GM15510 (cell line): ENCODE measurements around the gene WNT3.

Source experiments
- POLR2A ChIP-seq: IDR thresholded peaks from 3 replicates; pipeline ENCODE4 v1.6.1; 2011; ENCODE audit warnings: borderline replicate concordance; ENCODE audit not compliant: insufficient read length; ENCODE audit errors: extremely low read depth

WNT3 gene

DNA sequence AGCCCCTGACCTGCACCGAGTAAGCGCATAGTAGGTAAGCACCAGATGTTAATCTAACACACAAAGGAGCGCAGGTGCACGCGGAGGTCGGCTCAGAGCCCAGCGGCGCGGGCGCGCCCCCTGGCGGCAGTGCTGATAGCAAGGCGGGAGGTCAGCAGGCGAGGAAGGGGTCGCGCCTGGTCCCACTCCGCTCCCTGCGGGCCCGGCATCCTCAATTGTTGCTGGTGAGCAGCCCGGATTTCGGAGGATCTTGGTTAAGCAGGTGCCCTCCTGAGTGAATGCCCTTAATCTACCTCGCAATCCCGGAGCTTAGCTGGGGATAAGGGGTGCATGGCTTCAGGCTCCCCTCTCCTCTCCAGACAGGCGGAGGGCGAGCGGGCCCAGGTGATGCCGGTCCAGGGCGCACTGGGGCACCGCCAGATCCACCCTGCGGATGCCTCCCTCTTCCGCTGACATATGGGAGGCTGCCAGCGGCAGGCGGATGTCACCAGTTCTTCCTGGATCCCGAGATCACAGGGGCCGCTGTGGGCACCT is 4.0 kb upstream of the WNT3 start:
- no peak for TF ChIP-seq POLR2A

DNA sequence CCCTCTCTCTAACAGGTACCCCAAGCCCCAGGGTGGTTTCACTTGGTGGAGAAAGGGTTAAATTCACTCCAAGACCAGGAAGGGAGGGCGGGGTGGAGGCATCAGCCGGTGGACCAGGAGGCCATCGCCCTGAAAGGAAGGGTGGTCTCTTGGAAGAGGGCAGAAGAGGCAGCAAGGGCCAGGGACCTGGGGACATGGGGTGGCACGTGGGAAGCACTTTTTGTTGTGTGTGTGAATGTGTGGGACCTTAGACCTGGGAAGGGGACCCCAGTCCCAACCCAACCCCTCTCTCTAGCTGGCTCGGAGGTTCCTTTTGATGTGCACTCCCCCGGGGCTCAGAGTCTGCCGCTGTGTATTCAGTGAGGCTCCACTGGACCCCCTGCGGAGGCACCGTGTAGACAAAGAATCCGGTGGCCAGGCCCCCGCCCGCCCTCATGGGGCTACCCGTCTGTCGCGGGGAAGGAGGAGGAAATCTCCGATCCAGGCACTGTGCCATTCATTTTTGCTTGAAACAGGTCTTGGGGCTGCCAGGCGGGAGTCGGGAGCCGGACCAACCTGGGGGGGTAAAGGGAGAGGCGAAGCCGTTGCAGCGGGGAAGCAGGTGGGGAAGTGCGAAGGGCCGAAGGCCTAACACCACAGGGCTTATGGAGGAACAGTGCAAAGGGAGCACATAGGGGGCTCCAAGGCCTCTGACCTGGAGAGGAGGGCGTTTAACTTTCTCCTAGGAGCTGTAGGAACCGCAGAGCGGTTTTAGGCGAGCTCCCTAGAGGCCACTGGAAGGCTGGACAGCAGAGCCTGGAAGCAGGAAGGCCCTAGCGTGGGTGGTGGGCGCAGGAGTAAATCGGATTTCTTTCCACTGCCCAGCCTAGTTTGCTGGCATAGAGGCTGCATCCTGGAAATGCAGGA is 3.2 kb upstream of the WNT3 start:
- TF ChIP-seq POLR2A, result no peak

DNA sequence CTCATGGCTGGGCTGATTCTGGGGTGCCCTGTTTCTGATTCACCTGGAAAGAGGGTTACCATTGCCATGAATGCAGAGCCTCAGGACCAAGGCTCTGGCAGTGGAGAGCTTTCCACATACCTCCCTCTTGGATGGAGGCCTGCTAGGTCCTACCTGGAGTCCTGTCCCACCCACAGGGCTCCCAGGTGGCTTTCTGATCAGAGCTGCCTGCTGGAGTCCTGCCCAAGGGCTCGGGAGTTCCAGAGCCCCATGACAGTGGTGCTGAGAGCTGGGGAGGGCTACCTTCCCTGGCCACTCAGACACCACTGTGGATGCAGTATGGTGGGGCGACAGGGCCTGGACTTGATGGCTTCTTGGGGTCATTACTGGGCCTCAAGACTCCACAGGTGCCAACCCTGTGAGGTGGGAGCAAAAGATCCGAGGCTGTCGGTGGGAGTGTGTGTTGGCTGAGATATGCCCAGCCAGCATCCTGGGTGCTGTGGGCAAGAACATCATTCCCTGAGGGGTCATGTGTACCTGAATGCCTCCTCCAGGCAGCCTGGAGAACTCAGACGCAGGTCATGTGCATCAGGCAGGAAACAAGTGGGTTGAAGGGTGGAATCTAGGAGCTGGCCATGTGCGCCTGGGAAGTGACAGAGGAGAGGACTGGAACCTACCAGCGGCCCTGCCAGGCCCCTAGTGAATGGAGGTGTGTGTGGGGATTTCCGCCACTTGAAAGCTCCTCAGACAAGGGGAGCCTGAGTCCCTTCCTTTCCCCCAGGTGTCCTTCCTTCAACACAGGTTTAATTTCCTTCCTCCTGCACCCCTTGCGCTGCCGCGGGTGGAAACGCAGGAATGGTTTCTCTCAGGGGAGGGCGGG is 2.3 kb upstream of the WNT3 start:
- TF ChIP-seq POLR2A, result no peak

DNA sequence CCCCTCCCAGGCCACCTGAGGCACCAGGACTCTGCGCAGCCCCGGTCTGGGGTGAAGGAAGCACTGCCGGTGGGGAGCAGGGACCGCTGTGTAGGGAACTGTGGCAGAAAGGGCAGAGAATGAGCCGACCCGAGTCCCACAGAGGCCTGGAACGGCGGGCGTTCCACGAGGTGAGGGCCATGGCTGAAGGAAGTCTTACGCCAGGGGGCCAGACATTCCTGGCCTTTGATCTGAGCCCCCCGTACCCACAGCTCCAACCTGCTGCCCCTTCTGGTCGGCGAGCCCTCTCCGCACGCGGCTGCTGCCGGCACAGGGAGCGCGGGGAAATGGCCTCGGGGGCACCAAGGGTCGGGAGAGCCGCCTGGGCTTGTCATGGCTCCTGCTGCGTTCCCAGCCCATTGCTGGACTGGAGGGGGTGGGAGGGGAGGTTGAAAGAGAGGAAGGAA is 1.4 kb upstream of the WNT3 start:
- no peak for TF ChIP-seq POLR2A

DNA sequence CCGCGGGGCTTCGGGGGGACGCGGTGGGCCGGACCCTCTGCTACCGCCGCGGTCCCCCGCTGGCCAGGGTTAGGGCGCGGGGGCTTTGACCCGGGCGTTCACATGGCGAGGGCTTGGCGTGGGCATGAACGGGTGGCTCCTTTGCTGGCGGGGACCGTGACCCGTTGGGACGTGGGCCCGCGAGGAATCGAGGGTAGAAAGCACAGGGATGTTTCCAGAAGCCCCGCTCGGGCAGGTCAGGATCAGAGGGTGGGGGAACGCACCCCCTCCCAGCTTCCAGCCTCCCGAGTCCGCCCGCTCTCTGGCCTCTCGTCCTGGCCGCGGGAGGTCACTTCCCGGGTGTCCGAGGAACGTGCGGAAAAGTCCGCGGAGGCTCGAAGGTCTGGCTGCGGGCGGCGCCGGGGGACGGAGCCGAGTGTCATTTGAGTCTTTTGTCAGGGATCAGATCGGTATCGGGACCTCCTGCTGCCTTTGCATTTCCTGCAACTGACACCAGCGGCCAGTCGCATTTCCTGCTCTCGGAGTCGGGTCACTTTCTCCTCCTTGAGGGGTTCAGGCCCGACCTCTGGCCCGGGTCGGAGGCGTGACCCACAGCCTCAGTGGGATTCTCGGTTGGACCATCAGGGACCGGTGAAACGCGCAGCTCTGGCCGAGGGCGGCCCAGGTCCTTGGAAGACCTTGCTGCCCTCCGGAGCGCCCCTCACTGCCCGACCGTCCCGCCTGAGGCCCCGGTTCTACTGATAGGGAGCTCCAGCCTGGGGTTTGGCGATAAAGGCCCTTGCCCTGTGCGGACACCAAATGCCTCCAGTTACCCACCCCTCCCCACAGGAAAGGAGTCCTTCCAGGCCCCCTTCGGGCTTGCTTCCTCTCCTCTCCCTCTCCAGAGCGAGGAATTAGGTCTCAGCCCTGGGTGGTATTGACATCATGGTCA is 702 bp upstream of the WNT3 start:
- no peak for TF ChIP-seq POLR2A

DNA sequence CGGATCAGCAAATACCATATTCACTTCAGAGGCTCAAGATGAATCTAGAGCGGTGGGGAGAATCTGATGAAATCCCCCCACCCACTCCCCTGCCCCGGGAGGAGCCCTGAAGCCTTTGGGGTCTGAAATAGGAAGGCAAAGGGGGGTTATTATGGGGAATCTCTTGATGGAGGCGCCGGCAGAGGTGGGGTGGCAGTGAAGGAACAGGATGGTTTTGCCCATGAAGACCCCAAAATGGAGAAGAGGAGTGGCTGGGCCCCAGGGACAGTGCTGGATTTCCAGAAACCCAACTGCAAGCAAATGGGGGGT is 637 bp downstream of the WNT3 start:
- TF ChIP-seq POLR2A, result no peak

DNA sequence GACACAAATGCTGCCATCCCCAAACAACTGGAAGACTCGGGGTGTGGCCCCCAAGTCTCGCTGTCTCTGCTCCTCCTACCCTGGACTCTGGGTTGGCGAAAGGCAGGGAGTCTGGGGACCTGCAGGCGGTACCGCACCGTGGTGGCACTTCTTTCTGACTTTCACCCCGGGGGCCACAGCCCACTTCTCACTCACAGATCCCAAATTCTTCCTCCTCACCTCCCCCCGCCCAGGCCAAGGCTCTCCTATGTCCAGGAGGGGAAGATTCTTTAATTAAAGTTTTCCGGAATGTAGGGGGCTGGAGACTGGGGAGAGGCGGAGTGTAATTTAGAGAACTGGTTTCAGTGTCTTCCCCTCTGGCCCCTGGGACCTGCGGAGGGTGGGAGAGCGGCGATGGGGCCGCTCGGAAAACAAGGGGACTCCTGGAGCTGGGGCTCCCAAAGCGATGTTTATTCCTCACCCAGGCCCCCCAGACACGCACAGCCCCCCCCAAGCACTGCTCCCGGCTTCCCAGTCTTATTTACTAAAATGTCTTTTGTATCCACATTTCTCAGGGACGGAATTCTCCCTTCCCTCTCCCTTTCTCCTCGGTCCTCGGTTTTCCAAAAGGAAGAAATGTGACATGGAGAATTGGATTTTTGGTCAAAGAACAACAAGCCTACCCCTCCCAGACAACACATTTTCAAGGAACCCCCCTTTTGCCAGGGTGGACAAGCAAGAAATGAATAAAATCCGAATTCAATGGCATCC is 1.2 kb downstream of the WNT3 start:
- TF ChIP-seq POLR2A, result no peak

DNA sequence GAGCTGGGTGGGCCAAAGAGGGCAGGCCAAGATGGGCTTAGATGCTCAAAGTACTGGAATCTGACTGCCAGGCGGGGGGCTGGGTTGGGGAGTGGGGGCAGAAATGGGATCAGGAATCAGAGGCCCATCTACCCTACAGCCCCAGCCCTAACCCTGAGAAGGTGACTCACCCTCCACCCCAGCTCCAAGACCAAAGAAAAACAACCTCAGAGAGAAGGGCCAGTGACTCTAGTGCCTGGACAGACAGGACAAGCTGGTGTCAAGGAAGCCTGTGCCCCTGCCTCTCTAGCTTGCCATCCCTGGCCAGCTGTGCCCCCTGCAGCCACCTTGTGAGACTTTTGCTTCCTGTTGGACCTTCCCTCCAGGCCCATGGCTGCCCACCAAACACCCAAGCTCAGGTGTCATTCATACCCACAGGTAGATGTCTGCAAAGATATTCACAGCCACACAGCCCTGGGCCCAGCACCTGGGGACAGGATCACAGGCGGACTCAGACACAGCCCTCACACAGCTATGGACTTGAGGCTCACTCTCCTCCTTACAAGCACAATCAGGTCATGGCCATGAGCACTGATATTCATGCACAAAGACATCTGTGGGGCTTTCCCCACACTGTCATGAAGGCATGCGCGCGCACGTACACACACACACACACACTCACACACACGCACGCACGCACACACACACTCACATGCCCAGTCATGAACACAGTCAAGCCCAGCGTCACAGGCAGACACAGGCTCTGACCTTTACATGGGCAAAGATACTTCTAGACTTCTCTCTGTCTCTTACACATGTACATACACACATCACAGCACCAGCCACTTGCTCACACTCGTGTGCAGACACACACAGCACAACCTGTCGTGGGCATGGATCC is 2.8 kb downstream of the WNT3 start:
- TF ChIP-seq POLR2A, result no peak

DNA sequence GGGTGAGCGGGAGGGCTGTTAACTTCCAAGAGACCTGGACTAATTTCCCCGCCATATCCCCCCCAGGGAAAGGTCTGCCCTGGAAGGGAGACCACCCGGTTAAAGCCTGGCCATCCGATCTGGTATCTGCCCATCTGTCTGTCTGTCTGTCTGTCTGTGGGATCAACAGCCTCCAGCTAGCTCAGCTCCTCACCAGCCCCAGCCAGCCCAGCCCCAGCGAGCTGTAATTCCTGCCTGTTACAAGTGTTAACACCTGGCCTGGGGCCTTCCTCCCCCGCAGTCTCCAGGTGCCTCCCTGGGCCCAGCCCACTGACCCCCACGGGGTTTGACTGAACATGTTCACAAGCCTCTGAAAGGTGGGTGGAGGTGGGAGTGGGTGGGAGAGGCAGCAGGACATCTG is 4.0 kb downstream of the WNT3 start:
- no peak for TF ChIP-seq POLR2A

DNA sequence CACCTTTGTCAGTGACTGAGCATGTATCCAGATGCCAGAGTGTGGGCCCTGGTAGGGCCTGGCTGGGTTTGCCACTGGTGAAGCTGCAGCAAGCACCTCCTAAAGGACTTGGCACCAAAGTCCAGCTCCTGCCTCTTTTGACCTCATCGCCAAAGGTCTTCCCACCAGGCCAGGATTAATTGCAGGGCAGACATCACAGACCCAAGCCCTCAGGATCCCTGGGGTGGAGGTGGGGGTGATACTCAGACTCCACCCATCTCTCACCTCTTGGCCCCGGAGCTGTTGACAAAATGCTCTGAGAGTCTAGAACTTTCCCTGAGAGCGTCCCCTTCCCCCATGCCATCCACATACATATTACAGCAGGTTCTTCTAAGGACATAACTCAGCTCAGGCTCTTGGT is 4.6 kb downstream of the WNT3 start:
- TF ChIP-seq POLR2A, result no peak

DNA sequence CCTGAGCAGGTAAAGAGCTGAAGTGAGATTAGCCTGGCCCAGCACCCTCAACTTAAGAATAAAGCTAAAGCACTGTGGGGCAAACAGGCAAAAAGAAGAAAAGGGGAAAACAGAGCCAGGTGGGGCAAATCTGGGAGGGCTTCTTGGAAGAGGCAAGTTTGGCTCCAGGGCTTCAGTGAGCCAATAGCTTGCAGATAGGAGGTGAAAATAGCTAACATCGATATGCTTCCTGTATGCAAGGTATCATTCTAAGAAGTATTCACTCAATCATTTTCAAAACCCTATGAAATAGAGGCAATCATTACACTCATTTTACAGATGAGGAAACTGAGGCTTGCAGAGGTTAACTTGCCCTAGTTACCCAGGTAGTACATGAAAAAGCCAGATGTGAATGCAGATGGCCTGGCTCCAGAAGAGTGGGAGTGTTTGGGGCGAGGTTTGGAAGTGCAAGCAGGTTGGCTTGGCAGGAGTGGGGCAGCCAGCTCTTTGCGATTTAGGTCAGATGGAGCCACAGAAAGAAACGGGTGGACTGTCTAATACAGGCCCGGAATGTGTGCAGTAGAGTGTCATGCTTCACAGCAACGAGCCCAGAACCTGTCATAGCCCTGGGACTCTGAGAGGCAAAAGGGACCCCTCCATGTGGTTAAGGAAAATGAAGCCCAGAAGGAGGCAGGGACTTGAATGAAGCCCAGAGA is 5.7 kb downstream of the WNT3 start:
- TF ChIP-seq POLR2A, result no peak

DNA sequence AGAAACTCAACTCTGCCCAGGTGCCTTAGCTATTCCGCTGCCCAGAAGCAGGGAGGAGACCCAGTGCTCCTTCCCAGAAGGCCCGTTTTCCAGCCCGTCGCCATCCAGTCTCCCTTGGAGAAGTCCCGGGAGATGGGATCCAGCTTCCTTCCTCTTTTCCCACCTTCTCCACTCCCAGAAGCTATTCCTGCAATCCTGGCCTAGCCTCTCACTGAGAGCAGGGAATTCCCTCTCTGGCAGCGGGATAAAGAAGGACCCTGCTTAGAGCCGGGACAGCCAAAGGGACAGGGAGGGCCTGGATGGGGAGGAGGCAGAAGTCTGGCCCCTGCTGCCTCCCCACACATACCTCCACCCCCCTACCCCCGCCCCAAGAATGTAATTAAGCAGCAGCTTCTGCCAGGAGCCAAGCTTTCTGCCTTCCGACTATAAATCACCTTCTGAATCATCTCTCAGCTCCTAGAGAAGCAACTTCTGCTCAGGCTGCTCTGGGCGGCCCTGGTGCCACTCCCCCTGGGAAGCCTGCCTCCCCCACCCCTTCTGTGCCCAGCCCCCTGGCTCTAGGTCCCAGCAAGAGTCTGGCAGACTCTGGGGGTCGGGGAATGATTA is 6.4 kb downstream of the WNT3 start:
- TF ChIP-seq POLR2A, result no peak
